Chondrocyte (in vitro differentiated cells): ENCODE measurements around the gene MYMK. TPM values are rescaled to one million over a fixed set of nuclear protein-coding genes. Genes with fewer than 3 reads are reported as not detected.

Source experiments
- DNase-seq: peaks from one replicate; pipeline ENCODE4 v3.0.0; 2021; ENCODE audit warnings: mixed read lengths, low spot score
- H3K27ac Mint-ChIP-seq: one replicate; pipeline ENCODE4 v1.8.0; 2021; ENCODE audit warnings: mild to moderate bottlenecking, moderate library complexity, mixed read lengths; ENCODE audit not compliant: unreplicated experiment
- H3K27me3 Mint-ChIP-seq: 2 replicates; pipeline ENCODE4 v1.8.0; 2021; ENCODE audit warnings: low read depth, mixed read lengths
- H3K36me3 Mint-ChIP-seq: 2 replicates; pipeline ENCODE4 v1.8.0; 2021; ENCODE audit warnings: low read depth, mixed read lengths
- H3K4me1 Mint-ChIP-seq: 2 replicates; pipeline ENCODE4 v1.8.0; 2021; ENCODE audit warnings: low read depth, mild to moderate bottlenecking, mixed read lengths
- H3K4me3 Mint-ChIP-seq: one replicate; pipeline ENCODE4 v1.8.0; 2021; ENCODE audit warnings: mild to moderate bottlenecking, moderate library complexity, mixed read lengths; ENCODE audit not compliant: unreplicated experiment
- H3K9me3 Mint-ChIP-seq: 2 replicates; pipeline ENCODE4 v1.8.0; 2021; ENCODE audit warnings: low read depth, mixed read lengths
- total RNA-seq: library from RNA; stranded (reverse); gene quantifications from 3 replicates; pipeline ENCODE4 v1.2.1, GENCODE V29; 2021
- TF ChIP-seq, protein P1 (sequence below): fragments of 200-600 bp; sonication (generic); IDR thresholded peaks from 2 replicates; pipeline ENCODE4 v1.5.0; 2021; ENCODE audit warnings: antibody characterized with exemption, mild to moderate bottlenecking, moderate library complexity

Gene MYMK
- total RNA-seq, 1 donor from 2014 or later, result not detected

DNA sequence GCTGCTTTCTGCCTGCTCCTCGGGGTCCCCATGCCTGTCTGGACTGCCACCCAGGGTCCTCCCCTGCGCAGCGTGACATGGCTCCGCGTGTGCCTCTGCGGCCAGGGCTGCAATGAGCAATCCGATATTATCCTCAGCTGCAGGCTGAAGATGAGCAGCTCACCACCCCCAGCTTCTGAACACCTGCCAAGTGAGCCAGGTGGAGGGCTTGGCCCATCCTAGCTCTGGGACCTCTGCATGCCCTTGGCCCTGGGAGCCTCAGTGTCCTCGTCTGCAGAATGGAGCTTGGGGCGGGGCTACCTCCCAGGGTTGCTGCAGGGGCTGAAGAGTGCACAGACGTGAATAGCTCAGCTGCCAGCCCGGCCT lies 4.1 kb upstream of the MYMK start:
- Mint-ChIP-seq H3K27ac (no peak overlapping the region), H3K4me1 (peaks cover 22% of the 10 kb centered on the region), H3K36me3 (no peaks in the 10 kb centered on the region), H3K4me3 (no peak overlapping the region), H3K27me3 (no peaks in the 10 kb centered on the region), H3K9me3 (no peaks in the 10 kb centered on the region)
- DNase-seq, result no peak
- TF ChIP-seq, protein P1, sequence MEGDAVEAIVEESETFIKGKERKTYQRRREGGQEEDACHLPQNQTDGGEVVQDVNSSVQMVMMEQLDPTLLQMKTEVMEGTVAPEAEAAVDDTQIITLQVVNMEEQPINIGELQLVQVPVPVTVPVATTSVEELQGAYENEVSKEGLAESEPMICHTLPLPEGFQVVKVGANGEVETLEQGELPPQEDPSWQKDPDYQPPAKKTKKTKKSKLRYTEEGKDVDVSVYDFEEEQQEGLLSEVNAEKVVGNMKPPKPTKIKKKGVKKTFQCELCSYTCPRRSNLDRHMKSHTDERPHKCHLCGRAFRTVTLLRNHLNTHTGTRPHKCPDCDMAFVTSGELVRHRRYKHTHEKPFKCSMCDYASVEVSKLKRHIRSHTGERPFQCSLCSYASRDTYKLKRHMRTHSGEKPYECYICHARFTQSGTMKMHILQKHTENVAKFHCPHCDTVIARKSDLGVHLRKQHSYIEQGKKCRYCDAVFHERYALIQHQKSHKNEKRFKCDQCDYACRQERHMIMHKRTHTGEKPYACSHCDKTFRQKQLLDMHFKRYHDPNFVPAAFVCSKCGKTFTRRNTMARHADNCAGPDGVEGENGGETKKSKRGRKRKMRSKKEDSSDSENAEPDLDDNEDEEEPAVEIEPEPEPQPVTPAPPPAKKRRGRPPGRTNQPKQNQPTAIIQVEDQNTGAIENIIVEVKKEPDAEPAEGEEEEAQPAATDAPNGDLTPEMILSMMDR, result no peak

GRCh38 chr9:133528001-133528875 lies 3.5 kb upstream of the MYMK start:
- DNase-seq, result no peak
- Mint-ChIP-seq H3K27me3 (no peaks in the 10 kb centered on the region), H3K27ac (no peak overlapping the region), H3K9me3 (no peaks in the 10 kb centered on the region), H3K4me3 (no peak overlapping the region), H3K36me3 (no peaks in the 10 kb centered on the region), H3K4me1 (peaks cover 25% of the 10 kb centered on the region)
- TF ChIP-seq, protein P1, result no peak

DNA sequence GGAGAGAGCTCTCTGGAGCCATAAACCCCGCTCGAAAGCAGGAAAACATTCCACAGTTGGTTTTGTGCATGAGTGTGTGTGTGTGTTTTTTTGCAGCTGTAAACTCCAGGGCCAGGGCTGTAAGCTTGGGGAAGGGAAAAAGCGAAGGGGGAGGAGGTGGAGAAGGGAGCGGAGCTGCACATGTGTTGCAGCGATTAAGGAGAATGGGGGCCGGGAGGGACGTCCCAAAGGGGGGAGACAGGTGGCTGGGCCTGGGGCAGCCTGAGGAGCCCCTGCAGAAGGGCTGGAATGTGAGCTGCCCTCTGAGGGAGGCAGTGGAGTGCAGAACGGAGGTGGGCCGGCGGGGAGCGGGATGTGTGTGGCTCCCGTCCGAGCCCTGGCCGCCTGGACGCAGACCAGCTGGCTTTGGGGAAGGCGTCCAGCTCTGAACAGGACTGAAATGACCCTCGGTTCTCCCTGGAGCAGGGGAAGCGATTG lies 2.7 kb upstream of the MYMK start:
- Mint-ChIP-seq H3K9me3 (no peaks in the 10 kb centered on the region), H3K27me3 (no peaks in the 10 kb centered on the region), H3K4me1 (peaks cover 25% of the 10 kb centered on the region), H3K4me3 (no peak overlapping the region), H3K36me3 (no peaks in the 10 kb centered on the region), H3K27ac (no peak overlapping the region)
- TF ChIP-seq, protein P1, result no peak
- DNase-seq, result no peak

DNA sequence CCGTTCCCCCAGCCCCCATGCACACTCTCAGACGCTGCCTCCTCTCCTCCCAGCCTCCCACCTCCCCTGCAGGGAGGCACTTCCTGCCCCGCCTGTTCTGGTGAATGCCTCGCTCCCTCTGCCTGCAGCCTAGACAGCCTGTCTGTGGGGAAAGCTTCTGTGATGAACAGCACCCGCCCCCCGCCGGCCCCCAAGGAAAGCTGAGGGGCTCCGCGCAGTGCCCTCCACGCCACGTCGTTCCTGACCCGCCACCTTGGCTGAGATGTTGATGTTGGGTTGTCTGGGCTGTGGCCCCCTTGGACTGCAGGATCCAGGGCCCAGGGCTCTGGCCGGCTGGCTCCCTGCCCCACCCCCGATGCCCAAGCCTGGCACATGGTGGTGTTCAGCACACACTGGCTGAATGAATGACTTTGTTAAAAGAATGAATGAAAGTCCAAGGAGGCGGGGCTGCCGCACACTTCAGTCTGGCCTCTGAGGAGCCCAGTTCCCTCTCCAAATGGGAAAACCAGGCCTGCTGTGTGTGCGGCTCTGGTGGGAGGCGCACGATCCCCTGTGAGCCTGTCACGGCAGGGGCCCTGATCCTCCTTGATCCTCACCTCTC lies 2.1 kb upstream of the MYMK start:
- Mint-ChIP-seq H3K9me3 (no peaks in the 10 kb centered on the region), H3K27ac (no peak overlapping the region), H3K27me3 (no peaks in the 10 kb centered on the region), H3K4me3 (no peak overlapping the region), H3K36me3 (no peaks in the 10 kb centered on the region), H3K4me1 (peaks cover 25% of the 10 kb centered on the region)
- no peak for DNase-seq
- TF ChIP-seq, protein P1, result no peak

DNA sequence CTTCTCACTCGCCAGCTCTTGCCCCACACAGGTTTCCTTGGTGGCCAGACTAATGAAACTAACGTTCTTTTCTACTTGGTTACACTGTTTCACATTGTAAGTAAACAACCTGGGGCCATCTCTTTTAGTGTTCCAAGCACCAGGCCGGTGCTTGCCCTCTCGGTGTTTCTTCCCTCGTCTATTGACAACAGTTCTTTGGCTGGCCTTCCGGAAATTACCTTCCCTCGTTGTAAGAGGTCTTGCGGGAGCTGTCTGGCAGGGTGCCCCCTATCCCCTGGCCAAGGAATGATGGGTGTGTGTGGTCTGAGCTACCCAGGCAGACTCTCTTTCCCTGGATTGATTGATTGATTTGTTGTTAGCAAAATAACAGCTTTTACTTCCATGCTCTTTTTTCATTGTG lies 918 bp upstream of the MYMK start:
- TF ChIP-seq, protein P1, result no peak

More for the DNA sequence above, 918 bp upstream of the MYMK start:
- DNase-seq, result no peak
- H3K9me3 Mint-ChIP-seq, result no peaks in the 10 kb centered on the region
- no peaks in the 10 kb centered on the region for H3K27me3 Mint-ChIP-seq
- no peaks in the 10 kb centered on the region for H3K36me3 Mint-ChIP-seq
- peaks cover 25% of the 10 kb centered on the region for H3K4me1 Mint-ChIP-seq
- H3K27ac Mint-ChIP-seq, result no peak overlapping the region
- no peak overlapping the region for H3K4me3 Mint-ChIP-seq
